ENCODE measurements around the gene ZNF668. TPM values are rescaled to one million over a fixed set of nuclear protein-coding genes. Genes with fewer than 3 reads are reported as not detected.

ZNF668 gene
- total RNA-seq, 1 donor from 2014 or later: 8.3 TPM

GRCh38 chr16:31050280-31051030 is 23.6 kb downstream of the ZNF668 start:
- ATAC-seq: no peak
- TF ChIP-seq CTCF (IDR thresholded peaks at IDR 0.05): no peak

GRCh38 chr16:31043898-31044481 is 30.1 kb downstream of the ZNF668 start:
- H3K27ac ChIP-seq: no peak overlapping the region
- DNase-seq (no peak), ATAC-seq (no peak)
- TF ChIP-seq CTCF (IDR thresholded peaks at IDR 0.05): no peak
- intact Hi-C loops (cut with DNase I): no loop called here
- no peaks in the 10 kb centered on the region for H3K9me3 ChIP-seq
- no peaks in the 10 kb centered on the region for H3K4me1 ChIP-seq
- peaks cover 34% of the 10 kb centered on the region for H3K36me3 ChIP-seq
- no peak overlapping the region for H3K4me3 ChIP-seq
- H3K27me3 ChIP-seq: no peaks in the 10 kb centered on the region

More at GRCh38 chr16:31050280-31051030, 23.6 kb downstream of the ZNF668 start:
- Histone ChIP-seq H3K36me3 (no peaks in the 10 kb centered on the region), H3K27me3 (no peaks in the 10 kb centered on the region), H3K27ac (no peak overlapping the region), H3K4me1 (no peaks in the 10 kb centered on the region), H3K4me3 (no peak overlapping the region), H3K9me3 (no peaks in the 10 kb centered on the region)
- no peak for DNase-seq
- intact Hi-C loops (cut with DNase I): no loop called here

GRCh38 chr16:31043352-31043751 is 30.7 kb downstream of the ZNF668 start:
- ATAC-seq: no peak
- H3K4me1 ChIP-seq: no peaks in the 10 kb centered on the region
- no peak for DNase-seq

DNA sequence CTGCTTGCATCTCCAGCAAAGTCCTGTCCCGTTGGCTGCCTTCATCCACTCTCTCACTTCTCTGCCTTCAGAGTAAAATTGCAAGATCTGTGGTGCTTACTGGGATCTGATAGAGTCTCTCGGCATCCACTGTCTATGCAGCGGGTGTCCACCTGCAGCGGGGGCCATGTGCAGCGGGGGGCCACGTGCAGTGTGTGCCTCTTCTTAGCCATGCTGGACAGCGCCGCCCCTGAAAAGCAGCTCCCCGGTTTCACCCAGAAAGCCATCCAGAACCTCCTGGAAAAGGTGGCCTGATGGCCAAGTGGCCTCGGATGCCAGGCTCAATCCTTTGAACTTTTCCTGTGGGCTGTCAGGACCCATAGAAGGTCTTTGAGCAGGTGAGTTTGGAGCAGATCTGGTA is 31.2 kb downstream of the ZNF668 start:
- intact Hi-C loops (cut with DNase I): no loop called here
- H3K27me3 ChIP-seq: no peaks in the 10 kb centered on the region
- ATAC-seq (no peak), DNase-seq (no peak)
- H3K27ac ChIP-seq: no peak overlapping the region
- no peak for TF ChIP-seq CTCF (IDR thresholded peaks at IDR 0.05)
- no peaks in the 10 kb centered on the region for H3K9me3 ChIP-seq
- no peak overlapping the region for H3K4me3 ChIP-seq
- H3K36me3 ChIP-seq: peaks cover 46% of the 10 kb centered on the region
- no peaks in the 10 kb centered on the region for H3K4me1 ChIP-seq

More at GRCh38 chr16:31043352-31043751, 30.7 kb downstream of the ZNF668 start:
- Histone ChIP-seq H3K27ac (no peak overlapping the region), H3K27me3 (no peaks in the 10 kb centered on the region), H3K36me3 (peaks cover 41% of the 10 kb centered on the region), H3K4me3 (no peak overlapping the region), H3K9me3 (no peaks in the 10 kb centered on the region)
- intact Hi-C loops (cut with DNase I): no loop called here
- TF ChIP-seq CTCF (IDR thresholded peaks at IDR 0.05): no peak

DNA sequence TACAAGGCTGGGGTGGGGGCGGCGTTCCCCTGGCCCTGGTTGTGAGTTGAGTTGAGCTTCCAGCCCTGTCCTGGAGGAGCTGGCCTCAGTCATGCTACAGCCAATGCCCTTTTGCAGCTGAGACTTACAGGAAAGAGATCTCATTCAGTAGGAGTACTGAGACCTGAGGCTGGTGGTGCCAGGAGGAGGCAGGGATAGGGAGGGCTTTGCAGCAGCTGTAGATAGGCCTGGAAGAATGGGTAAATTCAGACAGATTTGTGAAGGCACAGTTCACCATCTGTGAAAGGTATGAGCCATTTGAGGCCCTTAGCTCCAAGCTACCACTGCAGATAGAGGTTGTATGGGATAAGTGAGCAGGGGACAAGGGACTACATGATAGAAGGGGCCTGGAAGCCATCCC is 35.0 kb downstream of the ZNF668 start:
- TF ChIP-seq CTCF (IDR thresholded peaks at IDR 0.05): no peak

More for the DNA sequence above, 35.0 kb downstream of the ZNF668 start:
- intact Hi-C loops (cut with DNase I): no loop called here
- Histone ChIP-seq H3K4me3 (no peak overlapping the region), H3K27me3 (no peaks in the 10 kb centered on the region), H3K36me3 (peaks cover 73% of the 10 kb centered on the region), H3K4me1 (peaks cover 7% of the 10 kb centered on the region), H3K27ac (no peak overlapping the region), H3K9me3 (no peaks in the 10 kb centered on the region)
- DNase-seq (no peak), ATAC-seq (no peak)

Data from upper lobe of right lung (tissue), 1 donor.